Kidney epithelial cell (primary cell): ENCODE results near the gene EEF1A2. TPM values are rescaled to one million over a fixed set of nuclear protein-coding genes. Genes with fewer than 3 reads are reported as not detected.

ENCODE experiments used
- DNase-seq: peaks from one replicate; pipeline ENCODE4 v3.0.0-alpha.2; 2010; ENCODE audit warnings: low read depth
- H3K27me3 ChIP-seq: 2 replicates; pipeline ENCODE4 v1.6.0; 2011; ENCODE audit warnings: low read length; ENCODE audit not compliant: control insufficient read depth, insufficient read depth
- H3K36me3 ChIP-seq: 2 replicates; pipeline ENCODE4 v1.5.1; 2011; ENCODE audit warnings: low read length; ENCODE audit not compliant: control insufficient read depth, insufficient read depth
- H3K4me3 ChIP-seq: 2 replicates; pipeline ENCODE4 v1.5.1; 2011; ENCODE audit warnings: low read depth, mild to moderate bottlenecking, control low read depth, low read length
- total RNA-seq: library from RNA; depleted of rRNA; stranded (reverse); fragments of >200 nt; gene quantifications from 2 replicates; pipeline ENCODE4 v1.2.3, GENCODE V29; 2015
- TF ChIP-seq, protein P1 (sequence below): IDR thresholded peaks from 2 replicates; pipeline ENCODE4 v1.5.1; 2011; ENCODE audit warnings: mild to moderate bottlenecking, moderate library complexity, low read length, control low read depth, inconsistent platforms; ENCODE audit not compliant: insufficient read depth, poor library complexity, severe bottlenecking

Gene EEF1A2
- total RNA-seq, 1 donor from 2014 or later: 18.0 TPM

DNA sequence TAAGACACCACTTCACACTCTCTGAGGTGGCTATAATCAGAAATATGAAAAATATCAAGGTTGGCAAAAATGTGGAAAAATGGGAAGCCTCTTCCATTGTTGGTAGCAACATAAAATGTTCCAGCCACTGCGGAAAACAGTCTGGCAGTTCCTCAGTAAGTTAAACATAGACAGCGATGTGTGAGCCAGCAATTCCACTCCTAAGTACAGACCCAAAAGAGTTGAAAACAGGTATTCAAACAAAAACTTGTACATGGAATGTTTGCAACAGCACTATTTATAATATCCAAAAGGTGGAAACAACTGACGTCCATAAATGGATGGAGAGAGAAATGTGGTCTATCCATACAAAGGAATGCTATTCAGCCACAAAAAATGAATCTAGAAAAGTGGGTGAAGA, 14.3 kb upstream of the EEF1A2 start:
- DNase-seq: no peak
- TF ChIP-seq, protein P1, sequence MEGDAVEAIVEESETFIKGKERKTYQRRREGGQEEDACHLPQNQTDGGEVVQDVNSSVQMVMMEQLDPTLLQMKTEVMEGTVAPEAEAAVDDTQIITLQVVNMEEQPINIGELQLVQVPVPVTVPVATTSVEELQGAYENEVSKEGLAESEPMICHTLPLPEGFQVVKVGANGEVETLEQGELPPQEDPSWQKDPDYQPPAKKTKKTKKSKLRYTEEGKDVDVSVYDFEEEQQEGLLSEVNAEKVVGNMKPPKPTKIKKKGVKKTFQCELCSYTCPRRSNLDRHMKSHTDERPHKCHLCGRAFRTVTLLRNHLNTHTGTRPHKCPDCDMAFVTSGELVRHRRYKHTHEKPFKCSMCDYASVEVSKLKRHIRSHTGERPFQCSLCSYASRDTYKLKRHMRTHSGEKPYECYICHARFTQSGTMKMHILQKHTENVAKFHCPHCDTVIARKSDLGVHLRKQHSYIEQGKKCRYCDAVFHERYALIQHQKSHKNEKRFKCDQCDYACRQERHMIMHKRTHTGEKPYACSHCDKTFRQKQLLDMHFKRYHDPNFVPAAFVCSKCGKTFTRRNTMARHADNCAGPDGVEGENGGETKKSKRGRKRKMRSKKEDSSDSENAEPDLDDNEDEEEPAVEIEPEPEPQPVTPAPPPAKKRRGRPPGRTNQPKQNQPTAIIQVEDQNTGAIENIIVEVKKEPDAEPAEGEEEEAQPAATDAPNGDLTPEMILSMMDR: no peak
- Histone ChIP-seq H3K27me3 (peaks cover 4% of the 10 kb centered on the region), H3K4me3 (no peak overlapping the region), H3K36me3 (no peaks in the 10 kb centered on the region)

DNA sequence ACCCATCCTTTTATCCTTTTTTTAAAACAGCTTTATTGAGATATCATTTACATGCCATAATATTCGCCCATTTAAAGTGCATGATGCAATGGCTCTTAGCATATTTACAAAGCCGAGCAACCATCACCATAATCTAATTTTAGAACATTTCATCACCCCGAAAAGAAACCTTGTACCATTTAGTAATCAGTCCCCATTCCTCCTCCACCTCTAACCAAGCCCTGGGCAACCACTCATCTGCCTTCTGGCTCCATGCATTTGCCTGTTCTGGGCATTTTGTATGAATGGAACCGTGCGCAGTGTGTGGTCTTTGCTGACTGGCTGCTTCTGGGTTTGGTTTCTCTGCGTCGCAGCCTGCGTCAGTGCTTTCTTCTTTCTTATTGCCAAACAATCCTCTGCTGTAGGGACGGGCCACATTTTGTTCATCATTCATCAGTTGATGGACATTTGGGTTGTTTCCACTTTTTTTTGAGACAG, 10.2 kb upstream of the EEF1A2 start:
- H3K27me3 ChIP-seq: peaks cover 7% of the 10 kb centered on the region
- TF ChIP-seq, protein P1: no peak
- DNase-seq: no peak
- no peak overlapping the region for H3K4me3 ChIP-seq
- no peaks in the 10 kb centered on the region for H3K36me3 ChIP-seq

DNA sequence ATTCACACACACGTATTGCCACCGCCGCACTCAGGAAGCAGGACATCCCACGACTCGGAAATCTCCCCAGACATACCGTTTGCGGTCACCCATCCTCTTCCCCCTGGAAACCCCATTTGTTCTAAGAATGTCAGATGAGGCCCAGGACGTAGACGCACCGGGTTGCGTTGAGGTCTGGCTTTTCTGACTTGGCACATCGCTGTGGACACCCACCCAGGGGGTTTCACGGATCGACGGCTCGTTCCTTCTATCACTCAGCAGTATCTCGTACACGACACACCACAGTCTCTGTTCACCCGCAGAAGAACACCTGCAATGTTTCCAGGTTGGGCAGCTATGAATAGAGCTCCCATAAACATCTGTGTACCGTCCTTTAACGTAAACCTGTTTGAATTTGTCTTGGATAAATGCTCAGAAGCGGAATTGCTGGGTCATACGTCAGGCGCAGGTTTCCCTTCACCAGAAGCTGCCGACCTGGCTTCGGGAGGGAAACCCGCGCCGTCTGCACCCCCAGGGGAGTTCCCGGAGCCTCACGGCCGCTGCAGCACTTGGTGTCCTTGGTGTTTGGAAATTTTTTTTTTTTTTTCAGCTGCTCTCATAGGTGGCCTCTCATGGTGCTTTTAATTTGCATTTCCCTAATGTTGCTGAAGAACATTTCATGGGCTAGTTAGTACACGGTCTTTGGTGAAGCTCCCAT, 9.3 kb upstream of the EEF1A2 start:
- DNase-seq: no peak
- Histone ChIP-seq H3K27me3 (peaks cover 14% of the 10 kb centered on the region), H3K36me3 (no peaks in the 10 kb centered on the region), H3K4me3 (no peak overlapping the region)
- TF ChIP-seq, protein P1: no peak

DNA sequence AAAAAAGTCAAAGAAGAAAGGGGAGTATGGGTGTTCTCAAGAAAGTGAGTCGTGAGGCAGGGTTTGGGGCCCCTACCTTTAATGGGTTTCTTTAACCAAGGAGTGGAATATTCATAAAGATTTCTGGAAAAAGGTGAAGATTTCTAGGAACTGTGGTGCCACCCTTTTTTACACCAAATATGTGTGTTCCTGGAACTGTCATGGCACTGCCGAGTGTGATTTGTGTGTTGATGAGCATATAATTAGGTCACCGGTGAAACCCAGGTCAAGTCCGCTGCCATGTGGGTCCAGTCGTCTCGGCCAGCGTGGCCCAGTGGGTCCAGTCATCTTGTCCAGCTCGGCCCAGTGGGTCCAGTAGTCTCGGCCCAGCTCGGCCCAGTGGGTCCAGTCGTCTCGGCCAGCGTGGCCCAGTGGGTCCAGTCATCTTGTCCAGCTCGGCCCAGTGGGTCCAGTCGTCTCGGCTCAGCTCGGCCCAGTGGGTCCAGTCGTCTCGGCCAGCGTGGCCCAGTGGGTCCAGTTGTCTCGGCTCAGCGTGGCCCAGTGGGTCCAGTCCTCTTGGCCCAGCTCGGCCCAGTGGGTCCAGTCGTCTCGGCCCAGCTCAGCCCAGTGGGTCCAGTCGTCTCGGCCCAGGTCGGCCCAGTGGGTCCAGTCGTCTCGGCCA, 8.3 kb upstream of the EEF1A2 start:
- Histone ChIP-seq H3K27me3 (peaks cover 23% of the 10 kb centered on the region), H3K4me3 (no peak overlapping the region), H3K36me3 (no peaks in the 10 kb centered on the region)
- no peak for DNase-seq
- TF ChIP-seq, protein P1: no peak

DNA sequence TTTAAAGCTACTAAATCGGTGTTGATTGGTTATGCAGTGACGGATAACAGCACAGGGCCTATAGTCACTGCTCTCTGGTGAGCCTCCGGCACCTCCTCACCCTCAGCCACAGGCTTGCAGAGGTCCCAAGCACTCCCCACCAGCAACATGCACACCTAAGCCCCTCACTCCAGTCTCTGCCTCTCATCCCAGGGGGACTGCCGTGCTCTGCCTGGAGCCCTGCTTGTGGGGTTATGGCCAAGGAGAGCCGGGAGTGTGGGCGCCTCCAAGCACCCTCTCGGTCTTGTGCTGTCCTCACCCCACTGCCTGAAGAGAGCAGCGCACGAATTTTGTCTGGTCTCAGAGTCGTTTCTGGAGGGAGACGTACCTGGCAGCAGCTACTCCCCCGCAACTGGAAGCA, 6.8 kb upstream of the EEF1A2 start:
- DNase-seq: no peak
- no peaks in the 10 kb centered on the region for H3K36me3 ChIP-seq

More for the DNA sequence above, 6.8 kb upstream of the EEF1A2 start:
- Histone ChIP-seq H3K4me3 (no peak overlapping the region), H3K27me3 (peaks cover 30% of the 10 kb centered on the region)
- TF ChIP-seq, protein P1: no peak
